Posterior cingulate gyrus (tissue), 11 donors: ENCODE measurements around the gene SACS.
"Not testable (repeated sequence)": the region's sequence is repeated elsewhere in the genome, so short reads cannot be mapped to it uniquely, and the experiment has no call there.

Experiments used
- DNase-seq, 10 donors: peaks; one replicate each; pipeline versions ENCODE4 v3.0.0 to v3.0.0-alpha.2; 2020 to 2021; ENCODE audit warnings: mixed read lengths in 3 of 10
- intact Hi-C: fragments of 100-400 bp; cut with DNase I; formaldehyde crosslinking; loops from one replicate; pipeline ENCODE4 v1.15.1; 2023

SACS gene

DNA sequence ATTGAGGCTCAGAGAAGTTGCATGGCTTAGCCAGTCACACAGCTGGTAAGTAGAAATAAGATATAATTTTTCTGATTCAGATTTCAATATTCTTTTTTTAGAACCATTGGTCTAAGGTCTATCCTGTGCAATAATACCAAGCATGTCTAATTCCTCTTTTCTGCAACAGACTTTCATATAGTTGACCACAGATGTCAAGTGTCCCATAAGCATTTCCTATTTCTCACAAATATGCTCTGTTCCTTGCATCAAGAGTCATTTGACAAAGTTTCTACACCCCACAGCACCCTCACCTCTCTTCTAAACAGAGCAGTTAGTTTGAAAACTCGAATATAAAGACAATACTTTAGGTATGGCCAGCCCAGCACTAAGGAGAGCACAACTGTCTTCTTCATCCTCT is 26.8 kb upstream of the SACS start:
- intact Hi-C loops: loop anchor here (10.0 kb wide), 2 partner anchors 114 to 764 kb away; partner anchors contain the start of gene TNFRSF19
- no peak for DNase-seq

DNA sequence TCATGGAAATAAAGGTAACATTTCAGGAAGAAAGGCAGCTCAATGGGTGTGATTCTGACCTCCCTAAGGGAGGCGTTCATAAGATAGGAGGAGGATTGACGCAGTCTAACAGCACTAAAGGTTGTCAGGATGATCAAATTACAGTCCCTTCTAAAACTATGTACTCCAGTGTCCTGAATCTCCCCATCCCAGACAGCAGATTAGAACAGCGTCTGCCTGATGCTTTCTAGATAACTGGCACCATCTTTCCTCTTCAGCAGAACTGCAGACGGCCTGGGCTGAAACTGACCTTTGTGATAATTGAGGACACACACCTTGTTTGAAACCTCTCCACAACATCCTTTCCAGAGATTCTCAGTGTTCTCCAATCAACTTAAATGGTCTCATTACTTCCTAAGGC is 25.5 kb upstream of the SACS start:
- DNase-seq: no peak
- intact Hi-C loops: no loop called here

- intact Hi-C loops: no loop called here
- DNase-seq: no peak
Observed at GRCh38 chr13:23456437-23457210, 23.1 kb upstream of the SACS start.

GRCh38 chr13:23455401-23456185 is 22.1 kb upstream of the SACS start:
- no peak for DNase-seq
- intact Hi-C loops: no loop called here

- DNase-seq: no peak
- intact Hi-C loops: no loop called here
Observed at GRCh38 chr13:23453132-23453531, 19.6 kb upstream of the SACS start.

GRCh38 chr13:23450340-23451046 is 17.0 kb upstream of the SACS start:
- DNase-seq: no peak
- intact Hi-C loops: no loop called here

DNA sequence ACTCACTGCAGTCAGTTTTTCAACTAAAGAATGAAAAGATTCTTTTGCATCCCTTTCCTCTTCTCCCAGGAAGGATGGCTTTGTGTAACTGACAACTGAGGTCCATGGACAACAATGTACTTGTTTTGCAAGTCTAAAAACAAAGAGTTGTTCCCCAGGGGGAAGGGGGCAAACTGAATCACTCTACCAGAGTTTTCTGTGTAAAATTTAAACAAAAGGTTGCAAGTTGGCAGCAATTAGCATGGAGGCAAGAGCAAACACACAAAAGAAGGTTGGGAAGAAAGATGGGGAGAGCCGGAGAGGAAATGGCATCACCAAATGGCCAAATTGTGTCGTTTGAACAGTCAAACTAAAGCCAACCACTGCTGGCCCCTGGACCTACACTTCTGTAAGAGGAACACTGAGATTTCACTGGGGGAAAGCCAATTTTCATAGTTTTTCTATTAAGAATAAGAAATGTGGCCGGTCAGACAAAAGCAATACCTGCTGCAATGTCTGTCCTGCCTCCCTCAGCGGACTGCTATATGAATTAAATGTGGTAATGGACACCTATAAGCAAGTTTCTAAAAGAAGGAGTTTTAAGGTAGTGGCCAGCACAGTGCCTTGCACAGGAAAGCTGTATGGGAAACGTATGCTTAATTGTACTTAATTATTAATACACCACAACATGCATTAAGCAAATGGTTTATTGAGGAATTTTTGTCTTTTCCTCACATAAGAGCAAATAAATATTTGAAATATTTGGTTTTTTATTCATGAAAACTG is 16.1 kb upstream of the SACS start:
- DNase-seq: no peak
- intact Hi-C loops: no loop called here

- no peak for DNase-seq
- intact Hi-C loops: no loop called here
Observed at GRCh38 chr13:23447927-23448326, 14.4 kb upstream of the SACS start.

DNA sequence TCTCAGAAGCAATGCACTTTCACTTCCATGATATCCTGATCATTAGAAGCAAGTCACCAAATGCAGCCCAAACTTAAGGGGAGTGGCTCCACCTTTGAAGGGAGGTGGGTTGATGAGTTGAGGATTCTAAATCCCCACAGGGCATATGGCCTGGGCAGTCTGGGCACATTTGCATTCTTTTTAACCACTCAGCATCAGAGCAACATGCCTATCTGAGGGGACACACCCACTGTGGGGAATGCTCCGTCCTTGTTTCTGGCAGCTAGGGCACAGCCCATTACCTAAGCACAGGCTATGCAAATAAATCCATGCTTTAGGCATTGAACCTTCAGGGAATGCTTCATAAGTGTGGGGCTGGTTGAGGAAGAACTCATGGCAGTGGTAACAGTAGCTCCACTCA is 12.3 kb upstream of the SACS start:
- no peak for DNase-seq
- intact Hi-C loops: no loop called here

DNA sequence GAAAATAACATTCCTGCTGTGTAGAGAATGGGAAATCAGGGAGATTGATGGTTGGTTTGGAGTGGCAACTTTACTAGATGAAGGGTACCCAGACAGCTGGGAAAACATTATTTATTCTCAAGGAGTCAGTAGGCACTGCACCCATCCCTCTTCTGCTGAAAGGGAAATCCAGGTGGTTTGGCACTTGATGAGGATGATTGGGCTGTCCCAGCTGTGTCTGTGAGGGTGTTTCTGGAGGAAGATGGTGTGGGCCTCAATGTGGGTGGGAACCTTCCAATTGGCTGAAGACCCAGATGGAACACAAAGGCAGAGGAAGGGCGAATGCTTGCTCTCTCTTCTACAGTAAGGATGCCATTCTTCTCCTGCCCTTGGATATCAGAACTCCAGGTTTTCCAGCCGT is 10.4 kb upstream of the SACS start:
- no peak for DNase-seq
- intact Hi-C loops: no loop called here

GRCh38 chr13:23443110-23443509 is 9.6 kb upstream of the SACS start:
- intact Hi-C loops: no loop called here
- DNase-seq: no peak

- DNase-seq: peak in 8 of 10 donors; percentile 18 to 87 (median 40)
- intact Hi-C loops: no loop called here
Observed at GRCh38 chr13:23440821-23441618, 7.5 kb upstream of the SACS start.

DNA sequence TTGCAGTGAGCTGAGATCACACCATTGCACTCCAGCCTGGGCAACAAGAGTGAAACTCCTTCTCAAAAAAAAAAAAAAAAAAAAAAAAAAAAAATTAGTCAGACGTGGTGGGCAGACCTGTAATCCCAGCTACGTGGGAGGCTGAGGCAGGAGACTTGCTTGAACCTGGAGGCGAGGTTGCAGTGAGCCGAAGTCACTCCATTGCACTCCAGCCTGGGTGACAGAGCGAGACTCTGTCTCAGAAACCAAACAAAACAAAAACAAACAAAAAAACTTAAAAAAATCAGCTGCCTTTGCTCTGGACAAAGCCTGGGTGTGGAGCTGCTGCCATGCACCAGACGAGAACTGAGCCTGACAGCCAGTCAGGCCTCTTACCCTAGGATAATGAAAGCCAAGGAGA is 6.8 kb upstream of the SACS start:
- intact Hi-C loops, DNase-seq: not testable (repeated sequence)

- intact Hi-C loops: no loop called here
- no peak for DNase-seq
Observed at GRCh38 chr13:23437916-23438315, 4.4 kb upstream of the SACS start.

- no peak for DNase-seq
- intact Hi-C loops: no loop called here
Observed at GRCh38 chr13:23436680-23437079, 3.2 kb upstream of the SACS start.

DNA sequence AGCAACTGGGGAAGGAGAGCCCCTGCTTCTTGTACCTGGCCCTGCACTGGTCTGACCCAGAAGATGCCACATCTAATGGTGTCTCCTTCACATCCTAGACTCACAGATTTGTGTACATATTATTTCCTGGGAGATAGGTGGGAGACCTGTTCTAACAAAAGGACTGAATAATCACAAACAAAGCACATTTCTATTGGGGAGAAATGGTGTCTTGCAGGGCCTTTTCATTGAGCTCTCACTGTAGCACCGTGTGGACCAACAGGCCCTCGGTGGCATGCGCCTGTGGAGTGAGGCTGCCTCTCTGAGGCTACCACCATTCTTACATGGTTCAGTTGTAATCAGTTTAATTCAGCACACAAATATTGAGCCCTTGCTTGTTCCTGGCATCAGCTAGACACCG is 989 bp upstream of the SACS start:
- intact Hi-C loops: loop anchor here (5.0 kb wide), 1 partner anchor 57 kb away; no protein-coding TSS in a partner anchor
- DNase-seq: no peak

DNA sequence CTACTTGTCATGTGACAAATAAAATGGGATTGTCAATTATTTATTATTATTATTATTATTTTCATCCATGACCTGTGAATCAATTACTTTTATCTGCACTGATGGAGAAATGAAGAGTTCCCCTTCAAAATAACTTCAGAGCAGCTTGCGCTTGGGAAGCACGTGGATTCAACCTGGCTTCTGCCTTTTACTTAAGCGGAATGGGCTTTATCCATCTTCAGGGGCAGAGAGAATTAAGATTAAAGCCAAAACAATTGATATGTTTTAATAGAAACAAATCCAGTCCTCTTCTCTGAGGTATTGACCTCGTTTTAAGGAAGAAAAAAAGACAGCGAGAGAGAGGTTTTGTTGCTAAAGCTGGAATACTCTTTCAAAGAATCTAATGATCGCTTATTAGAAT is 876 bp downstream of the SACS start:
- no peak for DNase-seq
- intact Hi-C loops: loop anchor here (5.0 kb wide), 1 partner anchor 55 kb away; no protein-coding TSS in a partner anchor

DNA sequence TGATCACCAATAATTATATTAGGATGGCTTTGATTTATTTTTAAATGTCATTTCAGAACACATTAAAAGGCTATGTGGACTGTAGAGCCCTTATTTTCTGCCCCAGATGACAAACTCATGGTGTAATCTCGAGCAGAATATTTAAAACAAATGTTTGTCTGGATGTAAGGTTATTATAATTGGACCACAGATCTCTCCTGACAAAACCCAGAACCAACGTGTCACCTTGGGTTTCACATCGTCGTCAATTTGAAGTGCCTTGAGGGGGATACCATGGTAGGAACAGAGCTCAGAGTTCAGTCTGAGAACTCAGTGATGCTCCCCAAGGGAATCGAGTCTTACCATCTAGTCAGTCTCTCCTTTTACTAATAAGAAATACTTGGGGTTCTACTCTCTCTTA is 2.8 kb downstream of the SACS start:
- intact Hi-C loops: loop anchor here (5.0 kb wide), 1 partner anchor 53 kb away; no protein-coding TSS in a partner anchor
- no peak for DNase-seq

DNA sequence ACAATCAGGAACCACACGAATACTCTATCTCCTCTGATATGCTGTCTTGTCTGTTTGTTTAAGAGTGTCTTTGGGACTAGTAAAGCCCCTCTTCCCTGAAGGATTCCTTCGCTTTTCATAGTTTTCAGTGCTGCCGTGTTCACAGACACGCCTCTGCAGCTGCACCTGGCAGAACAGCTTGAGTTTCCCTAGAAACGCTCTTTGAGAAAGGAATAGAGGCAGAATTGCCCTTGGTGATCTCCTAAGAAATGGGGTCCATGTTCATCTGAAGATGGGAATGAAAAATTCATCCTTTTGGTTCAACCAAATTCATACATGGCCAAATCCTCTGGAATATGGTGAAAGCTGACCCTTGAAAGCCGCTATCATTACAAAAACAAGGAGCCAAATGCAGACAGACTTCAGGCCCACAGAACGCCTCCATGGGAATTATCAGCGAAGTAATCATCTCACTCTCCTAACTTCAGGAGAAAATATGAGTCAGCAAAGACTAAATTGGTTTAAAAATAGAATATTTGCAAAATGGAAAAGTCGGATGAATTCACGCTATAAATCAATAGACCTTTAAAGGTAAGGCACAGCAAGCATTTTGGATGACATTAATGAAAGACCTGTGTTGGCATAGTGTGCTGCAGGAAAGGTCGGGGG is 5.5 kb downstream of the SACS start:
- intact Hi-C loops: no loop called here
- DNase-seq: no peak
